HG03108 (cell line): Measurements from ENCODE around the gene TMEM191C.
"Not testable (repeated sequence)": the region's sequence is repeated elsewhere in the genome, so short reads cannot be mapped to it uniquely, and the experiment has no call there.

Experiments
- ATAC-seq: cut with Tn5 transposase; IDR thresholded peaks from one replicate; pipeline ENCODE4 v1.9.1; 2021; ENCODE audit warnings: moderate library complexity; ENCODE audit not compliant: unreplicated experiment

TMEM191C gene

DNA sequence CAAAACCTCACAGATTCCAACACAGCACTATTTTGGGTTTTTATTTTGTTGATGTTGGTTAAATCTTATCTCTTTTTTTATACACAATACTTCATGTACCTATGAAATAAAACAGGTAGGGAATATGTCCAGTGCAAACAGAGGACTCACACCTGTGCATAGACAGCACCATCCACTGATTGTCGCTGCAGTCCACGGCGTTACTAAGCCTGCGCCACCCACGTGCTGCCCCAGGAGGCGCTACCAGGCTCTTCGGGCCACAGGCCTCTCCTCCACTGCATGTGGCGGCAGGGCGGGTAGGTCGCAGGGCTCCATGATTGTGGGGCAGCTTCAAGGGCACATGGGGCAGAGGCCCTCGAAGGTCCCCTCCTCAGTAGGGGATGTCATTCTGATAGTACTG lies 5.8 kb downstream of the TMEM191C start:
- ATAC-seq: not testable (repeated sequence)

DNA sequence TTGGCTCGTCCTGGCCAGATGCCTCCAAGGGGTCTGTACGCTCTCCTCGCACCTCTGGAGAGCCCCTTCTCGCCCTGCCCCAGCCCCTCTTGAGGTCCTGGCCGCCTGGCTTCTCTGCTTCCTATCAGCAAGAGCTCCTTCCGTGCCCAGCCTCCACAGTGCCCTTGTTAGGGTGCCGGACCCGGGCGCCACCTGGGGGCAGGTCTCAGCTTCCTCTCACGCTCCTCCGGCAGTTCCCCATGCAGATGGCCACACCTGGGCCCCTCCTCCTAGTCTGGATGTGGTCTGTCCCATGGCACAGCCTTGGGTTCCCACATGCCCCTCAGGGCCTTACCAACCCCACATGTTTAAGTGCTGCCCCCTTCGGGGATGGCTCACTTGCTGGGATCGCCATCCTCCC lies 6.5 kb downstream of the TMEM191C start:
- not testable (repeated sequence) for ATAC-seq

DNA sequence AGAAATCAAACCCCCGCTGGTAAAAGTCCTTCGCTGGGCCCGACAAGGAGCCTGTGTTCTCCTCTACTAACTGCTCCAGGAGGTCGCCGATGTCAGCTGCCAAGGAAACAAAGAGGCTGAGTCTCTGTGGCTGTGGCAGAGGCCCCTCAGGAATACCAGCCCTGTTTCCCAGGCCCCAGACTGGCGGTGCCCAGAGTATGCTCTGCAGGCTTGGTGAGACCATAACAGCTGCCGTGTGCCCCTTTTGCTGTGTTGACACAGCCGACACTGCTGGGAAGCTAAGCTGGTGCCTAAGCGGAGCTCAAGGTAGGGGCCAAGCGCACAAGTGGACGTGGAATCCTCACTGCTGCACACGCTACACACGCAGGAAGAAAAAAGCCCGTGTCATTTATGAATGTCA lies 16.9 kb downstream of the TMEM191C start:
- ATAC-seq: not testable (repeated sequence)

DNA sequence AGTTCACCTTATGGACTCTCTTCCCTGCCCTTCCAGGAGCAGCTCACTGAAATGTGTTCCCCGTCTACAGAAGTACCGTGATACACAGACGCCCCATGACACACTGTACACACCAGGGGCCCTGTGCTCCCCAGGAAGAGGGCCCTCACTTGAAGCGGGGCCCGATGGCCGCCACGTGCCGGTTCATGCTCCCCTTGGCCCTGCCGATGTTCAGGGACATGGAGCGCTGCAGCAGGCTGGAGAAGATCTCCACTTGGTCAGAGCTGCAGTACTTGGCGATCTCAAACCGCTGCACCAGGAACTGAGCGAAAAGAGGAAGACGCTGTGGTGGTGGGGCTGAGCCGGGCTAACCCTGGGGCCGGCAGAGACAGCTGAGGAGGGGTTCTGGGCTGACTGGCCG lies 20.5 kb downstream of the TMEM191C start:
- ATAC-seq: not testable (repeated sequence)

DNA sequence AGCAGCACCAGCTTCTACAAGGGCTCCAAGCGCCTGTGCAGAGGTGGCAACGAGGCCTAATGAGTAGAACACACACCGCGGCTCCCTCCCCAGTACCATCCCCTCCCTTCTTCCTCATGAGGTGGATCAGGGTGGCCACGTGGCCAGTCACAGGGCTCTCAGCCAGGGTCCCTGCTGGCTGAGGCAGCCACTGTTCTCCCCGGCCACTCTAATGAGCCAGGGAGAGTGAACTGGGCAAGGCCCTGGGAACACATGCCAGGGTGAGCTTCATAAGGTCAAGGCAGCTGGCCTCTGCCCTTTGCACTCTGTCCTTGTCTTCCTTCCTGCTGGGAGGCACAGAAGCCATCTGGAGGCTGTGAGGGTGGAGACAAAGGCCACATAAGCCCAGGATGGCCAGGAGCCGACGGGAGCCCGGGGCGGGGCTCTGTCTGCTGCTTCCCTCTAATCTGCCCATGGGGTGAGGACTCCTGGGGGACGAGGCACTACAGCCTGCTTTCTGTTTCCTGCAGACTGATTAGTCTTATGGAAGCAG lies 22.0 kb downstream of the TMEM191C start:
- ATAC-seq: not testable (repeated sequence)

DNA sequence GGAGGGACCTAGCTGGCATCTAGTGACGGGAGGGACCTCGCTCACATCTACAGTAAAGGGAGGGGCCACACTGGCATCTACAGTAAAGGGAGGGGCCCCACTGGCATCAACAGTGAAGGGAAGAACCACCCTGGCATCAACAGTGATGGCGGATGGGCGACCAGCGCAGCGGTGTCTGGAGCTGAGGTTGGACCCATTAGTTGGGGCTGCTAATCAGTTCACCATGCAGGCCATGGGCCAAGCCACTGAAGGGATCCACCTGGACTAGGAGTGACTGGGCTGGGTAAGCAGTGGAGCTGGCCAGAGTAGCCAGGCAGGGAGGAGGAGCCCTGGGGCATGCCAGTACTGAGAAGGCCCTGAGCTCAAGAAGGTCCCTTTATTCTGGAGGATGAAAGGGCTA lies 23.4 kb downstream of the TMEM191C start:
- ATAC-seq: not testable (repeated sequence)

DNA sequence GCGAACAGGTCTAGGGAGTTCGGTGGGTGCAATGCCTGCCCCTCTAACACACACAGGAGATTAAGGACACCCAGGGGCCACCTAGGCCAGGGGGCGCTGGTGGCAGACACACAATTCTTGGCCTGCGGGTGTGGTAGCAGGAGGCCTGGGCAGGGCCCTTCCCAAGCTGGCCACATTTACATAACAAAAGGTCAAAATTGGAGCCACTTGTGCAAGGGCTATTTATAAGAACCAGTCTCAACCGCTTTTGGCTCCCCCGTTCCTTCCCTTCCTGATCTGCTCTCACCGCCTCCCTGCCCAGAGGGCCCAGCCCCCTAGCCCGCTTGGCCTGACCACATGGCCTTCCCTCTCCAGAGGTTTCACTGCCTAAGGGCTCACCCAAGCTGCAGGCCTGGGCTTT lies 25.1 kb downstream of the TMEM191C start:
- not testable (repeated sequence) for ATAC-seq

DNA sequence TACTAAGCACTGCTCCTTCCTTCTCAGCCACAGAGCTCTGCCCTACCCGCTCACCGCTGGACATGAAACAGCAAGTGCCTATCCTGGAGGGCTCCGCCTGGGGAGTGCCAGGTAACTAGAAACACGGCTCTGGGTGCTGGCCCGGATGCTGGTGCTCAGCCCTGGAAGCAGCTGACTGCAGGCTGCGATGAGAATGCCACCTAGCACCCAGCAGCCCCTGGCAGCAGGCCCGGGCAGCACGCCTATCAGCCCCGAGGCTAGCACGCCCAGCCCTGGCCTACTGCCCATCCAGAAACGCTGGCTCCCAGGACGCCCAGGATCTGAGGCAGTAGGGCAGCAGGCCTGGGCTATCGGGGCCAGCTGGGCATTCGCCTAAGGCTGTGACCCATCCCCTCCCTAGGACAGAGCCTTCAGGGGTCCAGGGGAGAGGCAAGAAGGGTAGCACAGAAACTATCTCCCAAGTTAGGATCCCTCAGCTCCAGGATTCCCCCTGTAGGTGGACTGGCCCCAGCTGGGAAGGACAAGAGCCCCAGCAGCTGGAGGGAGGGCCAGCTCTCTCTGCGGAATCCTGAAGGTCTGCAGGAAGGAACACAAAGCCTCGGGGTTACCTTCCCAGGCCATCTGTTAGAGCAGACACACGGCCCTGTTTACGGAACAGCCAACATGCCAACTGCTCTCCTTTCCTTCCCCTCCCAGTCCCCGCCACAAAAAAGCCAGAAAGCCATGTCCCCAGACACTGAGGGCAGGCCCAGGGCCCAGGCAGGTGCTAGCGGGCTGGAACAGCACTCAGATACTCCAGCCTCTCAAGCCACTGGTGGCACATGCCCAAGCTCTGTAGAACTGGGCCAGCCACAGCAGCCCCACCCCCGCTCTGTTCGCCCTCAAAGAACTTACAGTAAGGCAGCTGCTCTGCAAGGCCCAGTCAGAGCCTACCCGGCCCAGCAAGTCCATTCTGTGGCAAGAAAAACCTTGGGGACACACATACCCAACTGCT lies 26.9 kb downstream of the TMEM191C start:
- not testable (repeated sequence) for ATAC-seq

DNA sequence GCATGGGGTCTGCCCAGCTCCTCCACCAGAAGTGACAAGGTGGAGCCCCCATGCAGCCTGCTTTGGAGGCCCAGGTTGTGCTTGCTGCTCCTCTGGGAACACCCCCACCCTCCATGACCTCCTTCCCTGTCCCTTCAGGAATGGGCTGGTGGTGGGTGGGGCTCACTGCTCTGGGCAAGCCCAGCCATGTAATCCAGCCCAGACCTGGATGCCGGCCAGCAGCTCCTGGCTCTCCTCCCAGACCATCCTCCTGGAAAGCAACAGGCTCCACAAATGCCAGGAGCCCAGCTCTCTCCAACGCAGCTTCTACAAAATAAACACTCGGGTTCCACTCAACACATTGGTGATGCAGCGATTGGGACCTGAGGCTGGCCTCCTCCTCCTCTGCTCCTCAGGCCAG lies 30.8 kb downstream of the TMEM191C start:
- not testable (repeated sequence) for ATAC-seq

DNA sequence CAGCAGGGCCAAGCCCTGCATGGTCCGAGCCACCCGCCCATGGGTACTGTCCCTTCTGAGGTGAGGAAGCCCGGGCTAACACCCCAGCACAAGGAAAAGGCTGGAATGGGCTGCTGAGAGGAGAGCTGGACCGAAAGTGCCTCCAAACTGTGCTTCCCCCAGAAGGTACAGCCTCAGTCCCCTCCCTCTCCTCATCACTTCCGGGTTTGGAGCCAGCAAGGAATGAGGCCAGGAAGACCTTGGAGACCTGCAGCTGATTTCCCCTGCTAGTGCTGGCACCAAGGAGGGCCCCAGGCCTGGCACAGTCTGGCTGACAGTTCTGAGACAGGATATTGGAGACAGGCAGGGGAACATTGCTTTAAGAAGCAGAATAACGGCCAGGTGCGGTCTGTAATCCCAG lies 31.3 kb downstream of the TMEM191C start:
- ATAC-seq: not testable (repeated sequence)

DNA sequence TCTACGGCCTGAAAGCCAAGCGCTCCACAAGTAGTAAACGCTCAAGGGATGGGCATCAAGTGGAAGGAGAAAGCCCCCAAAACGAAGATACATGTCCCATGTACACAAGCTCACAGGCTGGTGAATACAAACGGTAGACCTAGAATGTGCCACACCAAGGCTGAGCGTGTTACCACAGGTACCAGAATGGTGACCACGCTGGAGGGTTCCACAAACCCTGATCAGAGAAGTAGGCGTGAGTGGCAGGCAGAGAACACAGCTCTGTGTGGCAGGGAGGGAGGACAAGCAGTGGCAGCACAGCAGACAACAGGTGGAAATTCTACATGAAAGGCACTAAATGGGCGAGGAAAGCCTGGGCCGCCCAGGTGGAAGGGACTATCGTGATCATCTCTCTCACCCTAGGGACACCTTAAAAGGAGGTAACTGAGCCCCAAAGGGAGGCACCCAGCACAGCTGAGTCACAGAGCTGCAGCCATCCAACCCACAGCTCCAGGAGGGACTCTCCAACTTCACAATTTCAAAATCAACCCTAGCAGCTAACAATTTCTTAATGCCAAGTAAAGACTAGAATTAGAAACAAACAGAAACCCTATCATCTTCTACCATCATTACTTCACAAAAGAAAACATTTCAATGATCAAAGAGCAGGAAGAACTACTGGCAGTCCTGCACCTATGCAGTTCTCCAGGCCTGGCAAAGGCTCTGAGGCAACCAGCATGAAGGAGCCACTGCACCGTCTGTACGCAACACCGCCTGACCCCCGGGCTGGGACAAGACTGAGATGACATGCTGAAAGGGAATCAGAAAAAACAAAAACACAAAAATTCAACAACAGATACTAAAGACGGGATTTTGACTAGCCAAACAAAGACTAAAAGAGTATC lies 32.7 kb downstream of the TMEM191C start:
- not testable (repeated sequence) for ATAC-seq

DNA sequence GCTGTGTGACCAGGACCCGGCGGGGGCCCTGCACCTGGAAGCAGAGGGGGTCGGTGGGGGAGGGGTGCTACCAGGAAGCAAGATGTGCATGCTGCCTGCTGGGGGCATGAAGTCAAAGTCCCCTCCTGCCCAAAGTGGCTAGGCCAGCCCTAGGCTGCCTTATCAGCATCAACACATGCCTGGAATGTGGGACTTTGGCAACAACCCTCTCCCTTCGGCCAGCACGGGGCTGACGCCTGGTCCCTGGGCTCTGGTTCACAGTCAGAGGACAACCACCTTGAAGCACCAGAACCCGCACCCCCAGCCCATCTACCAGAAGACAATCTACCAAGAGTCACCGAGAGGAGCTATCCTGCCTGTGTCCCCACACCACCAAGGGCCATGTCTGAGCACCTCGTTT lies 43.2 kb downstream of the TMEM191C start:
- ATAC-seq: not testable (repeated sequence)

DNA sequence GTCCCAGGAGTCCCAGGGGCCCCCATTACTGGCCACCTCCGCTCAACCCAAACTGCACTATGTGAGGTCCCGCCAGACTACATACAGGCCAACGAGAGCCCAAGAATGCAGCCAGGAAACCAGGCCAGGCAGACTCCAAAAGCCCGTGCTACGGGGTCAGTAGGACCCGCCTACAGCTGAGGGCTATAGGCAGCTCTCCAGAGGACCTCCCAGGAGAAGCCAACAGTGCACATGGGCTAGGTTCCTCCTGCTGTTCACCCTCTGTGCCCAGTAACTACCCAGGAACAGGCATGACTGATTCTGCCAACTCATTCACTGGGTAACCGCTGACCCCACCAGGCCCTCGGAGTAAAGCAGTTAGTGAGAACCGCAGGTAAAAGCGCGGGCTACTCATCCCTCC lies 44.8 kb downstream of the TMEM191C start:
- ATAC-seq: not testable (repeated sequence)

DNA sequence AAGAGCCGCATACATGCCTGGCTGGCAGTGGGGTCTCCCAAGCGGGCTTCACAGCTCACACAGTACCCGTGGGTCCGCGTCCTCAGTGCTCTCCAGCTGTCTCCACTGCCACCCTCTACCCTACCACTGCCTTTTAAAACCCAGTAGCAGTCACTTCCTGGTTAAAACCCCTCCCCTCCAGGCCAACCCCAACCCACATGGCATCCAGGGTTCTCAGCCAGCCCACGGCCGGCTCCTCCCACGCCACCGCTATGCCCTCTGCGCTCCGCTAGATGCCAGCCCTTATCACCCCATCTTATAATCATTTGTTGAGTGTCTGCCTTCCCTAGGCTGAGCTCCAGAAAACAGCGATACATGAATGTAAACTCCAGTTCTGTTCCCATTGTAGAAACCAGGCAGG lies 46.9 kb downstream of the TMEM191C start:
- ATAC-seq: not testable (repeated sequence)

DNA sequence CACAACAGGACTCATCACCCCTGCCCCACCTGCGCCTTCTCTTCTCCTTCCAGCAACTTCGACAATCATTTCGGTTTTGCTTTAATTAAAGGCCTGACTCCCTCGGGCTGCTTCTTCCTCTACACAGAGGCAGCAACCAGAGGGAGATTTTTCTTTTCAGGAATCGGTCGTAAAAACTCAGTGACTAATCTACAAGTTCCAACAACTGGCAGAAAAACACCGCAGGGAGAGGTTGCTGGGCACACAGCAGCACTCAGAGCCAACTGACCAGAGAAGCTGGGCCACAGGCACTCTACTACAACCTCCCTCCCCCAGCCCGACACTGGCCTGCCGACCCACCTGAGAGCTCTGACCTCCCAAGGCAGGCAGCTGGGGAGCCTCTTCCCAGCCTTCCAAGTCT lies 48.0 kb downstream of the TMEM191C start:
- not testable (repeated sequence) for ATAC-seq

DNA sequence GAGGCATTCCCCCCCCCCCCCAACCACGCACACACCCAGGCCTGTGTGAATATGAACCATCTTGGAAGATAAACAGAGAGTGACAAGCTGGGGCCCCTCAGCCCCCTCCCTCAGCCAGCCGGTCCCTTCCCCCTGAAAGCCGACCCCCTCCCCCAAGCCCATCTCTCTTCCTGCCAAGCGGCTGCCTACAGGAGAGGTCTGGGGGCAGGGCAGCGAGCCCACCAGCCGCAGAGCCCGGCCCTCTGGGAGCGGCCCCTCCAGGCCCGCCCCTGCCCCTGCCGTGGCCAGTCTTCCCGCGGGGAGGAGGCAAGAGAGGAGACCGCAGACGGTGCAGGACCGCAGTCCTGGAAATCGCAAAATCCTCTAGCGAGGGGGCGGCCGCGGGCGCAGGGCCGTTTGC lies 49.3 kb downstream of the TMEM191C start:
- not testable (repeated sequence) for ATAC-seq

DNA sequence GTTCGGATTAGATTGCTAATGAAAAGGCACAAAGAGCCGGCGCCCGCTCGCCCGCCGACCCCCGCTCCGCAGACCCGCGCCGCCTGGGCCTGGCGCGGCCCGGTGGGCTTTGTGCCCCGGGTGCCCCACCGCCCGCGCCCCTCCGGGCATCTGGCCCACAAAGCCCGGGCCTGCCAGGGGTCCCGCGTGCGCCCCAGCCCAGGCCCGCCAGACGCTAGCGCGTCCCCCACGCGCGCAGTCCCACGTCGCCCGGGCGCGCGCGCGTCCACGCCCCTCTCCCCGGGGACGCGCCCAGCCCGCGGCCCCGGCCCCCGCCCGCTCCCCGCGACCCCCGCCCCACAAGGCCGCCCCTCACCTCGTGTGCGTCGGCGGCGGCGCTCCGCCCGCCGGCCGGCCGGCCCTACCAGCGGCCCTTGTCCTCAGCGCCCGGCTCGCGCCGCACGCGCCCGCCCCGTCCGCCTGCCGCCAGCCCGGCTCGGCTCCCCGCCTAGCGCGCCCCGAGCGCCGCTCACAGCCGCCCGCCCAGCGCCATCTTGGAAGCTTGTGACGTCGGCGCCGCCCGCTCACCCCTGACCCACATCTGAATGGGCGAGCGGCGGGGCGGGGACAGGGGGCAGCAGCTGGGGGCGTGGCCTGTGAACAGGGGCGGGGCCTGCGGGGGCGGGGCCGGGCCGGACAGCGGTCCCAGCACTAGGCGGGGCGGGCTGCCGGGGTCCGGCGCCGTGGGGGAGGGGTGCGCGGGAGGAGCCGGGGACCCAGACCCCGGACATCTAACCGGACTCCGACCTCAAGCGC lies 50.0 kb downstream of the TMEM191C start:
- ATAC-seq: peak; percentile 82
